Gastroesophageal sphincter (tissue), 3 donors: ENCODE results near the gene BBS12.

Source experiments
- EP300 ChIP-seq: sonication (generic); formaldehyde crosslinking; IDR thresholded peaks from one replicate; pipeline ENCODE4 v1.6.1; 2017; ENCODE audit warnings: antibody characterized with exemption, mild to moderate bottlenecking
- TF ChIP-seq, protein P1 (sequence below), 4 experiments: fragments of 200-600 bp in 2 of 4; fragments of 450-650 bp in 2 of 4; sonication (generic) in 1 of 4; IDR thresholded peaks; one replicate each; pipeline ENCODE4 v1.5.1; 2017 to 2019; ENCODE audit warnings: antibody characterized with exemption in 4 of 4, mild to moderate bottlenecking in 2 of 4, moderate library complexity in 2 of 4

DNA sequence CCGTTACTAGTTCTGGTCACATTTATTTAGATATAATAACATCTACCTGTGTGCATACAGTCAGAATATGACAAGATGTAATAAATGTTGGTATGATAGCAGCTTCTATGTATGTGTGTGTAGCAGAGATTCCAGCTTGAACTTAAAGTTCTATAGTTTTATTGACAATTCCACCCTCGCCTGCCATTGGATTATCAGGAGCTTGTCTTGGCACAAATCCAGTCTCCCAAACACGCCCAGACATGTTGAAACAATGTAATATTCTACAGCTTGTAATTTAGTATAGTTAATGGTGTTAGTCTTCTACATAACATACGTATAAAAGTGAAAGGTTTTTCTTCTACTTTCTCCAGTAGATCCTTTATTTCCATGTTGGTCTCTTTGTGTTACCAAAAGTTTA, 44.4 kb downstream of the BBS12 start:
- TF ChIP-seq, protein P1, sequence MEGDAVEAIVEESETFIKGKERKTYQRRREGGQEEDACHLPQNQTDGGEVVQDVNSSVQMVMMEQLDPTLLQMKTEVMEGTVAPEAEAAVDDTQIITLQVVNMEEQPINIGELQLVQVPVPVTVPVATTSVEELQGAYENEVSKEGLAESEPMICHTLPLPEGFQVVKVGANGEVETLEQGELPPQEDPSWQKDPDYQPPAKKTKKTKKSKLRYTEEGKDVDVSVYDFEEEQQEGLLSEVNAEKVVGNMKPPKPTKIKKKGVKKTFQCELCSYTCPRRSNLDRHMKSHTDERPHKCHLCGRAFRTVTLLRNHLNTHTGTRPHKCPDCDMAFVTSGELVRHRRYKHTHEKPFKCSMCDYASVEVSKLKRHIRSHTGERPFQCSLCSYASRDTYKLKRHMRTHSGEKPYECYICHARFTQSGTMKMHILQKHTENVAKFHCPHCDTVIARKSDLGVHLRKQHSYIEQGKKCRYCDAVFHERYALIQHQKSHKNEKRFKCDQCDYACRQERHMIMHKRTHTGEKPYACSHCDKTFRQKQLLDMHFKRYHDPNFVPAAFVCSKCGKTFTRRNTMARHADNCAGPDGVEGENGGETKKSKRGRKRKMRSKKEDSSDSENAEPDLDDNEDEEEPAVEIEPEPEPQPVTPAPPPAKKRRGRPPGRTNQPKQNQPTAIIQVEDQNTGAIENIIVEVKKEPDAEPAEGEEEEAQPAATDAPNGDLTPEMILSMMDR (IDR thresholded peaks at IDR 0.05): no peak
- TF ChIP-seq EP300: no peak
